ENCODE measurements around the gene TLCD3B. TPM values are rescaled to one million over a fixed set of nuclear protein-coding genes. Genes with fewer than 3 reads are reported as not detected.

Gene TLCD3B
- total RNA-seq, 4 donors from 2014 or later: not detected

- H3K27ac ChIP-seq: peak overlapping the region in 2 of 4 donors; percentile 8 to 100
- H3K27me3 ChIP-seq: no peaks in the 10 kb centered on the region
- DNase-seq (ENCODE audit: low spot score in 2 of 2): no peak
- TF ChIP-seq POLR2A (IDR thresholded peaks at IDR 0.05) (no peak), CTCF (IDR thresholded peaks at IDR 0.05) (no peak), EP300 (IDR thresholded peaks at IDR 0.05) (no peak)
- peaks cover 9 to 65% (median 14%) of the 10 kb centered on the region in 3 donors for H3K36me3 ChIP-seq
- H3K9me3 ChIP-seq: no peaks in the 10 kb centered on the region
- H3K4me1 ChIP-seq: peaks cover 0 to 30% (median 13%) of the 10 kb centered on the region in 4 donors
- 82 to 83% methylated on average over 9 of the region's 9 CpGs for WGBS, 2 donors
- H3K4me3 ChIP-seq: peak overlapping the region in 1 of 4 donors; percentile 79
These were observed 37.0 kb downstream of the TLCD3B start for GRCh38 chr16:29993903-29994599.

DNA sequence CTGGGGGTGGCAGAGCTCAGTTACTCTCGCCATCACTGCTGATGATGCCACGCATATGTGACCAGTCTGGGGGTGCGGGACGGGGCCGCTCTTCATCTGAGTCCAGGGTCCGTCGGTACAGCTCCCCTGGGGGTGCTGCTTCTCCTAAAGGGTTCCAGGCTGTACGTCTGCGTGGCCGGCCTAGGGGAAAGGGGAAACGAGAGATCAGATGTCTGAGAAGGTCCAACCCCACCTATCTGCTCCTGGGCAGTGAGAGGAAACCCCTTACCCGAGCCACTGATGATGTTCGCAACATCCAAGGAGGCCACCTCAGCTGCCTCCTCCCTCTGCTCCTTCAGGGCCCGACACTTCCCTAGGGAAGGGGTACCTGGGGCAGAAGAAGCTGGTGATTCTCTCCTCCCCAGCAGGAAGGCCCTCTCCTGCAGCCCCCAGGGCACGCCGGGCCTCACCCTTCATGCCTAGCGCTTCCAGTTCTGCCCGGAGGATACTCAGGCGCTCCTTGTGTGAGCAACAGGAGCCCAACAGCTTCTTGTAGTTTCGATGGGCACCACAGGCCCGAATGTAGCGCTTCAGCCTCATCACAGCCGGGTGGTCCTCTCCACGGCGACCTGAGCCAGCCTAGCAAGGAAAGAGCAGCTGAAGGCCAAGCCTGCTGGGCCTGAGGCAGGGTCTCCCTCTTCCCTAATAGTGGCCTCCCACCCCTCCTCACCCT, 37.7 kb downstream of the TLCD3B start:
- no peak for DNase-seq (ENCODE audit: low spot score in 2 of 2)
- no peaks in the 10 kb centered on the region for H3K9me3 ChIP-seq
- TF ChIP-seq POLR2A (IDR thresholded peaks at IDR 0.05): no peak
- peaks cover 0 to 30% (median 13%) of the 10 kb centered on the region in 4 donors for H3K4me1 ChIP-seq
- no peaks in the 10 kb centered on the region for H3K27me3 ChIP-seq
- H3K36me3 ChIP-seq: peaks cover 8 to 68% (median 14%) of the 10 kb centered on the region in 3 donors
- H3K27ac ChIP-seq: no peak overlapping the region
- WGBS, 2 donors: 87 to 88% methylated on average over 20 to 23 of the region's 25 CpGs
- H3K4me3 ChIP-seq: no peak overlapping the region

DNA sequence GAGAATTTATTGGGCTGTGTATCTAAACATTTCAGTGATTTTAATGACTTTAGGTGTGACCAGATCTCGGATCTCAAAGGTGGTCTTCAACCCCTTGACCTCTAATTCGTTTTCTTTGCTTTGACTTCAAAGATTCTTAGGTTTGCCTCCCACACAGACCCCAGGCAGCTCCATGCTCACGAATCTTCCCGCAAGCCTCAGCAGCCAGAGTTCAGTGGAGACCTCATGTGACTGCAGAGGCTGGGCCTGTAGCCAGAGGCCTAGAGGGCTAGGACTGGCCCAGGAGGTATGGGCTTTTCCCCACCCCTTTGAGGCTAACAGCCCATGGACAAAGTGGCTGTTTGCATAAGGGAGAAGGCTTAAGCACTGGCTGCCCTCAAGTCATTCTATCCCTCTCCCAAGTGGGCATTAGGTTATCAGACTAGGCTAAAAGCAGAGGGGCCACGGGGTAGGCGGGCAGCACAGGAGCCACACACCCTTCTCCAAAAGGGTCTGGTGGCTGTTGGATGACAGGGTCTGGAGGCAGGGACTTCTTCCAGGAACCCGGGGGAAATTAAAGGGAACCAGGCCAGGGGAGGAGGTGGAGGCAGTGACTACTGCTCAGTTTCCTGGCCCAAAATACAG, 38.6 kb downstream of the TLCD3B start:
- peaks cover 6 to 68% (median 17%) of the 10 kb centered on the region in 3 donors for H3K36me3 ChIP-seq
- no peak for DNase-seq (ENCODE audit: low spot score in 2 of 2)
- TF ChIP-seq CTCF (IDR thresholded peaks at IDR 0.05) (no peak), POLR2A (IDR thresholded peaks at IDR 0.05) (no peak), EP300 (IDR thresholded peaks at IDR 0.05) (no peak)
- no peaks in the 10 kb centered on the region for H3K27me3 ChIP-seq
- peaks cover 0 to 27% (median 13%) of the 10 kb centered on the region in 4 donors for H3K4me1 ChIP-seq
- no peak overlapping the region for H3K4me3 ChIP-seq
- no peak overlapping the region for H3K27ac ChIP-seq
- no peaks in the 10 kb centered on the region for H3K9me3 ChIP-seq
- WGBS, 2 donors: 45 to 58% methylated on average over 7 of the region's 7 CpGs

GRCh38 chr16:29991571-29991904, 39.5 kb downstream of the TLCD3B start:
- no peak overlapping the region for H3K4me3 ChIP-seq
- H3K36me3 ChIP-seq: peaks cover 6 to 77% (median 26%) of the 10 kb centered on the region in 3 donors
- TF ChIP-seq EP300 (IDR thresholded peaks at IDR 0.05) (no peak), POLR2A (IDR thresholded peaks at IDR 0.05) (no peak), CTCF (IDR thresholded peaks at IDR 0.05) (no peak)
- no peak overlapping the region for H3K27ac ChIP-seq
- H3K4me1 ChIP-seq: peaks cover 0 to 18% (median 10%) of the 10 kb centered on the region in 4 donors
- DNase-seq (ENCODE audit: low spot score in 2 of 2): no peak
- WGBS, 2 donors: 74 to 75% methylated on average over 4 to 5 of the region's 5 CpGs
- H3K27me3 ChIP-seq: no peaks in the 10 kb centered on the region
- H3K9me3 ChIP-seq: no peaks in the 10 kb centered on the region

GRCh38 chr16:29990883-29991570, 40.0 kb downstream of the TLCD3B start:
- no peaks in the 10 kb centered on the region for H3K27me3 ChIP-seq
- peaks cover 6 to 82% (median 29%) of the 10 kb centered on the region in 3 donors for H3K36me3 ChIP-seq
- H3K27ac ChIP-seq: no peak overlapping the region
- no peak for DNase-seq (ENCODE audit: low spot score in 2 of 2)
- no peak overlapping the region for H3K4me3 ChIP-seq
- no peak for TF ChIP-seq POLR2A (IDR thresholded peaks at IDR 0.05)
- TF ChIP-seq CTCF (IDR thresholded peaks at IDR 0.05): no peak
- no peak for TF ChIP-seq EP300 (IDR thresholded peaks at IDR 0.05)
- H3K4me1 ChIP-seq: peaks cover 0 to 15% (median 9%) of the 10 kb centered on the region in 4 donors
- no peaks in the 10 kb centered on the region for H3K9me3 ChIP-seq
- WGBS, 2 donors: 85 to 93% methylated on average over 26 to 31 of the region's 35 CpGs

All from tibial nerve (tissue), 4 donors.